SK-N-SH treated with all-trans-retinoic acid at 6 μM for 48 hours (cell line): Measurements from ENCODE around the gene FREM2.

Experiments used
- ATAC-seq: fragments of 200-7000 bp; cut with Tn5 transposase; 3 replicates; pipeline ENCODE4 v1.9.1; 2020; ENCODE audit warnings: mild to moderate bottlenecking, moderate library complexity
- ARNTL ChIP-seq: fragments of 450-650 bp; formaldehyde crosslinking; IDR thresholded peaks from 2 replicates; pipeline ENCODE4 v1.5.0; 2020; ENCODE audit warnings: low read depth, mild to moderate bottlenecking, moderate library complexity, borderline replicate concordance
- BACH2 ChIP-seq: fragments of 250-450 bp; sonication (Bioruptor Pico); IDR thresholded peaks from 2 replicates; pipeline ENCODE4 v1.9.0; 2021; ENCODE audit warnings: mild to moderate bottlenecking, borderline replicate concordance
- CREB5 ChIP-seq: fragments of 250-450 bp; sonication (Bioruptor Pico); IDR thresholded peaks from 2 replicates; pipeline ENCODE4 v1.5.1; 2020; ENCODE audit warnings: low read depth, mild to moderate bottlenecking, moderate library complexity
- CSDC2 ChIP-seq: fragments of 250-450 bp; sonication (Bioruptor Pico); IDR thresholded peaks from 2 replicates; pipeline ENCODE4 v1.5.0; 2020; ENCODE audit warnings: mild to moderate bottlenecking, moderate library complexity
- CSRNP3 ChIP-seq: fragments of 250-450 bp; sonication (Bioruptor Pico); IDR thresholded peaks from 2 replicates; pipeline ENCODE4 v1.5.1; 2021; ENCODE audit warnings: mild to moderate bottlenecking, moderate library complexity
- ESRRG ChIP-seq: fragments of 250-450 bp; sonication (Bioruptor Pico); IDR thresholded peaks from 2 replicates; pipeline ENCODE4 v1.6.1; 2021; ENCODE audit warnings: mild to moderate bottlenecking
- GLIS3 ChIP-seq: fragments of 250-450 bp; sonication (Bioruptor Pico); IDR thresholded peaks from 2 replicates; pipeline ENCODE4 v1.5.0; 2020; ENCODE audit warnings: mild to moderate bottlenecking, moderate library complexity
- ISL1 ChIP-seq: fragments of 250-450 bp; sonication (Bioruptor Pico); IDR thresholded peaks from 2 replicates; pipeline ENCODE4 v2.1.2; 2022; ENCODE audit warnings: mild to moderate bottlenecking, moderate library complexity
- OSR1 ChIP-seq: fragments of 250-450 bp; sonication (Bioruptor Pico); IDR thresholded peaks from 2 replicates; pipeline ENCODE4 v1.8.0; 2022; ENCODE audit warnings: moderate library complexity, mild to moderate bottlenecking, inconsistent platforms
- PATZ1 ChIP-seq: fragments of 250-450 bp; sonication (Bioruptor Pico); IDR thresholded peaks from 2 replicates; pipeline ENCODE4 v1.8.0; 2020; ENCODE audit warnings: mild to moderate bottlenecking, moderate library complexity, borderline replicate concordance
- POU6F1 ChIP-seq: fragments of 250-450 bp; sonication (Bioruptor Pico); IDR thresholded peaks from 2 replicates; pipeline ENCODE4 v1.8.0; 2021; ENCODE audit warnings: low read depth, mild to moderate bottlenecking, moderate library complexity, borderline replicate concordance
- PPARA ChIP-seq: fragments of 250-450 bp; sonication (Bioruptor Pico); IDR thresholded peaks from 2 replicates; pipeline ENCODE4 v1.5.0; 2020; ENCODE audit warnings: mild to moderate bottlenecking, borderline replicate concordance
- RARB ChIP-seq: fragments of 250-450 bp; sonication (Bioruptor Pico); IDR thresholded peaks from 2 replicates; pipeline ENCODE4 v1.8.0; 2021; ENCODE audit warnings: mild to moderate bottlenecking, moderate library complexity
- SNAI2 ChIP-seq: fragments of 250-450 bp; sonication (Bioruptor Pico); IDR thresholded peaks from 2 replicates; pipeline ENCODE4 v1.5.0; 2020; ENCODE audit warnings: mild to moderate bottlenecking, moderate library complexity
- TCF4 ChIP-seq: fragments of 250-450 bp; sonication (Bioruptor Pico); IDR thresholded peaks from 2 replicates; pipeline ENCODE4 v1.8.0; 2021; ENCODE audit warnings: mild to moderate bottlenecking, moderate library complexity, borderline replicate concordance
- TOX ChIP-seq: fragments of 250-450 bp; sonication (Bioruptor Pico); IDR thresholded peaks from 2 replicates; pipeline ENCODE4 v1.8.0; 2021; ENCODE audit warnings: mild to moderate bottlenecking, moderate library complexity, borderline replicate concordance
- TSHZ2 ChIP-seq: fragments of 250-450 bp; sonication (Bioruptor Pico); IDR thresholded peaks from 2 replicates; pipeline ENCODE4 v1.5.0; 2020; ENCODE audit warnings: mild to moderate bottlenecking, moderate library complexity
- ZC3H10 ChIP-seq: fragments of 250-450 bp; sonication (Bioruptor Pico); IDR thresholded peaks from 2 replicates; pipeline ENCODE4 v1.5.1; 2021; ENCODE audit warnings: mild to moderate bottlenecking, moderate library complexity
- ZFP3 ChIP-seq: fragments of 250-450 bp; sonication (Bioruptor Pico); IDR thresholded peaks from 2 replicates; pipeline ENCODE4 v1.5.0; 2020; ENCODE audit warnings: mild to moderate bottlenecking, moderate library complexity
- ZFP30 ChIP-seq: fragments of 450-650 bp; formaldehyde crosslinking; IDR thresholded peaks from 2 replicates; pipeline ENCODE4 v1.5.0; 2022; ENCODE audit warnings: mild to moderate bottlenecking, moderate library complexity
- ZNF565 ChIP-seq: fragments of 450-650 bp; formaldehyde crosslinking; conservative IDR thresholded peaks from 2 replicates; pipeline ENCODE4 v1.5.0; 2020; ENCODE audit warnings: low read depth, mild to moderate bottlenecking, moderate library complexity
- ZNF70 ChIP-seq: fragments of 450-650 bp; formaldehyde crosslinking; IDR thresholded peaks from 2 replicates; pipeline ENCODE4 v1.5.0; 2020; ENCODE audit warnings: mild to moderate bottlenecking, moderate library complexity
- ZNF8 ChIP-seq: fragments of 450-650 bp; formaldehyde crosslinking; IDR thresholded peaks from 2 replicates; pipeline ENCODE4 v1.5.0; 2020; ENCODE audit warnings: mild to moderate bottlenecking, moderate library complexity

The FREM2 gene

GRCh38 chr13:38641164-38641948, 45.5 kb upstream of the FREM2 start:
- TF ChIP-seq ESRRG (CRISPR knock-in tag) (no peak), BACH2 (CRISPR knock-in tag) (no peak), ZFP30 (CRISPR knock-in tag) (no peak), SNAI2 (CRISPR knock-in tag) (no peak), ARNTL (CRISPR knock-in tag) (no peak), ZNF565 (no peak), ZC3H10 (no peak), ISL1 (CRISPR knock-in tag) (no peak), TOX (CRISPR knock-in tag) (no peak), PPARA (CRISPR knock-in tag) (no peak), ZNF70 (no peak)
- no peak for ATAC-seq

GRCh38 chr13:38647312-38647711, 39.6 kb upstream of the FREM2 start:
- no peak for TF ChIP-seq ZNF70
- no peak for TF ChIP-seq CREB5 (CRISPR knock-in tag)
- no peak for TF ChIP-seq ZFP30 (CRISPR knock-in tag)
- no peak for TF ChIP-seq ZC3H10
- no peak for TF ChIP-seq PATZ1 (CRISPR knock-in tag)
- TF ChIP-seq CSDC2 (CRISPR knock-in tag): no peak
- TF ChIP-seq BACH2 (CRISPR knock-in tag): no peak
- no peak for TF ChIP-seq PPARA (CRISPR knock-in tag)
- TF ChIP-seq ZNF8 (CRISPR knock-in tag): no peak
- no peak for TF ChIP-seq GLIS3 (CRISPR knock-in tag)
- no peak for TF ChIP-seq OSR1 (CRISPR knock-in tag)
- TF ChIP-seq ZNF565: no peak
- no peak for TF ChIP-seq ZFP3 (CRISPR knock-in tag)
- TF ChIP-seq POU6F1 (CRISPR knock-in tag): no peak
- TF ChIP-seq ISL1 (CRISPR knock-in tag): no peak
- TF ChIP-seq CSRNP3: no peak
- TF ChIP-seq ARNTL (CRISPR knock-in tag): no peak
- TF ChIP-seq TOX (CRISPR knock-in tag): no peak
- no peak for TF ChIP-seq RARB
- TF ChIP-seq, all 23 proteins: peak for 0
- no peak for ATAC-seq

- TF ChIP-seq ISL1 (CRISPR knock-in tag): no peak
- no peak for TF ChIP-seq BACH2 (CRISPR knock-in tag)
- TF ChIP-seq ZFP30 (CRISPR knock-in tag): no peak
- TF ChIP-seq POU6F1 (CRISPR knock-in tag): no peak
- no peak for TF ChIP-seq ZNF8 (CRISPR knock-in tag)
- no peak for TF ChIP-seq TCF4
- TF ChIP-seq TSHZ2: no peak
- TF ChIP-seq SNAI2 (CRISPR knock-in tag): no peak
- no peak for TF ChIP-seq ARNTL (CRISPR knock-in tag)
- ATAC-seq: no peak
These were observed 38.0 kb upstream of the FREM2 start for GRCh38 chr13:38648912-38649311.
